A673 (cell line): ENCODE results near the gene HNRNPA2B1. TPM values are rescaled to one million over a fixed set of nuclear protein-coding genes. Genes with fewer than 3 reads are reported as not detected.

Experiments used
- BruUV-seq: library from RNA; stranded (reverse); fragments of 400-500 nt; replicated peaks from 2 replicates; lab custom pipeline; 2021; lab: Mats Ljungman, UMichigan
- CTCF ChIA-PET: fragments of 300-600 bp; sonication (Branson Sonifier 250); formaldehyde crosslinking; loops from one replicate; lab custom pipeline; 2022; ENCODE audit warnings: antibody characterized with exemption; lab: Charles Lee
- POLR2A ChIA-PET: fragments of 300-600 bp; sonication (Branson Sonifier 250); formaldehyde crosslinking; loops from one replicate; lab custom pipeline; 2022; ENCODE audit warnings: antibody characterized with exemption; ENCODE audit not compliant: low non-redundant PET; lab: Charles Lee
- DNase-seq: peaks from one replicate; pipeline ENCODE4 v3.0.0-alpha.2; 2015; ENCODE audit warnings: low spot score
- H3K27ac ChIP-seq: fragments of 200-600 bp; sonication (generic); 2 replicates; pipeline ENCODE4 v1.5.1; 2016; ENCODE audit warnings: mixed run types, low read depth, mild to moderate bottlenecking, mixed read lengths, antibody characterized with exemption, low read length; ENCODE audit not compliant: poor library complexity, severe bottlenecking
- H3K27me3 ChIP-seq: fragments of 200-600 bp; sonication (generic); replicated peaks from 2 replicates; pipeline ENCODE4 v1.6.1; 2017; ENCODE audit warnings: mixed run types, low read depth, mild to moderate bottlenecking, mixed read lengths, antibody characterized with exemption, low read length; ENCODE audit not compliant: insufficient read depth, poor library complexity
- H3K36me3 ChIP-seq: fragments of 200-600 bp; sonication (generic); 2 replicates; pipeline ENCODE4 v1.6.1; 2016; ENCODE audit warnings: mixed run types, mild to moderate bottlenecking, mixed read lengths, antibody characterized with exemption, low read length; ENCODE audit not compliant: insufficient read depth, poor library complexity, severe bottlenecking
- H3K4me1 ChIP-seq: fragments of 200-600 bp; sonication (generic); 2 replicates; pipeline ENCODE4 v1.6.1; 2017; ENCODE audit warnings: mixed run types, mild to moderate bottlenecking, mixed read lengths, antibody characterized with exemption, low read length; ENCODE audit not compliant: insufficient read depth, poor library complexity, severe bottlenecking
- H3K4me3 ChIP-seq: fragments of 200-600 bp; sonication (generic); 2 replicates; pipeline ENCODE4 v1.5.1; 2016; ENCODE audit warnings: low read depth, mixed run types, mild to moderate bottlenecking, mixed read lengths, low read length; ENCODE audit not compliant: poor library complexity, severe bottlenecking
- H3K9me3 ChIP-seq: fragments of 200-600 bp; sonication (generic); 2 replicates; pipeline ENCODE4 v1.6.1; 2016; ENCODE audit warnings: mixed run types, low read depth, mild to moderate bottlenecking, mixed read lengths, antibody characterized with exemption, low read length; ENCODE audit not compliant: poor library complexity, severe bottlenecking
- CTCF ChIP-seq: fragments of 300-800, 200-600 bp; sonication (generic); conservative IDR thresholded peaks from 2 replicates; pipeline ENCODE4 v1.5.1; 2017; ENCODE audit warnings: low read depth, mild to moderate bottlenecking, antibody characterized with exemption, low read length, moderate library complexity, mixed read lengths
- EZH2 ChIP-seq: fragments of 200-600 bp; sonication (generic); IDR thresholded peaks from 2 replicates; pipeline ENCODE4 v1.6.1; 2017; ENCODE audit warnings: borderline replicate concordance, low read depth, mild to moderate bottlenecking, mixed read lengths, antibody characterized with exemption, low read length; ENCODE audit not compliant: poor library complexity, severe bottlenecking
- intact Hi-C: fragments of 100-400 bp; cut with micrococcal nuclease; formaldehyde crosslinking; loops from one replicate; pipeline ENCODE4 v1.10.0; 2022; ENCODE audit not compliant: unreplicated experiment
- total RNA-seq: library from RNA; stranded (reverse); gene quantifications from 2 replicates; pipeline ENCODE4 v1.2.3, GENCODE V29; 2021

HNRNPA2B1 gene
- total RNA-seq, 1 experiment from 2014 or later, result 1,229 TPM

GRCh38 chr7:26145238-26145637, 55.3 kb downstream of the HNRNPA2B1 start:
- TF ChIP-seq EZH2 (no peak), CTCF (no peak)
- Histone ChIP-seq H3K4me1 (peaks cover 9% of the 10 kb centered on the region), H3K9me3 (no peaks in the 10 kb centered on the region), H3K27ac (no peak overlapping the region), H3K4me3 (no peak overlapping the region), H3K36me3 (no peaks in the 10 kb centered on the region), H3K27me3 (no peaks in the 10 kb centered on the region)
- peak; percentile 55 for DNase-seq
- no TSS peak for BruUV-seq
- intact Hi-C loops, result no loop called here
- ChIA-PET POLR2A (interaction anchor here (0.6 kb wide), 1 partner anchor 36 kb away, joined by 6 read pairs; no protein-coding TSS in a partner anchor), CTCF (no interaction called here)

- CTCF ChIA-PET, result no interaction called here
- TF ChIP-seq EZH2 (no peak), CTCF (no peak)
- no peak overlapping the region for H3K4me3 ChIP-seq
- H3K9me3 ChIP-seq, result no peaks in the 10 kb centered on the region
- no peaks in the 10 kb centered on the region for H3K36me3 ChIP-seq
- POLR2A ChIA-PET, result interaction anchor here (0.6 to 0.7 kb wide), 2 partner anchors 37 to 251 kb away, joined by 3 to 6 read pairs; no protein-coding TSS in a partner anchor
- no peaks in the 10 kb centered on the region for H3K27me3 ChIP-seq
- BruUV-seq, result no TSS peak
- intact Hi-C loops, result no loop called here
- no peak overlapping the region for H3K27ac ChIP-seq
- peak; percentile 37 for DNase-seq
- H3K4me1 ChIP-seq, result peaks cover 9% of the 10 kb centered on the region
Observed at GRCh38 chr7:26144184-26145080, 56.1 kb downstream of the HNRNPA2B1 start.

GRCh38 chr7:26143298-26144048, 57.1 kb downstream of the HNRNPA2B1 start:
- ChIA-PET CTCF (no interaction called here), POLR2A (no interaction called here)
- no TSS peak for BruUV-seq
- no peak for DNase-seq
- H3K27ac ChIP-seq, result no peak overlapping the region
- H3K4me1 ChIP-seq, result peaks cover 9% of the 10 kb centered on the region
- H3K9me3 ChIP-seq, result no peaks in the 10 kb centered on the region
- intact Hi-C loops, result no loop called here
- H3K36me3 ChIP-seq, result no peaks in the 10 kb centered on the region
- no peak overlapping the region for H3K4me3 ChIP-seq
- H3K27me3 ChIP-seq, result no peaks in the 10 kb centered on the region
- TF ChIP-seq CTCF (no peak), EZH2 (no peak)
